Stimulated activated CD4-positive, alpha-beta T cell treated with anti-CD3 and anti-CD28 coated beads, Interleukin-1b, Interleukin-23, amount 100 ng/mL, for 4 hours (primary cell): ENCODE results near the gene CNKSR1.

ENCODE experiments used
- DNase-seq, 2 donors: peaks; one replicate each; pipeline ENCODE4 v3.0.0-alpha.2; 2020; ENCODE audit warnings: low read depth in 2 of 2

Gene CNKSR1

GRCh38 chr1:26160527-26161414 is 16.5 kb upstream of the CNKSR1 start:
- DNase-seq, result no peak

DNA sequence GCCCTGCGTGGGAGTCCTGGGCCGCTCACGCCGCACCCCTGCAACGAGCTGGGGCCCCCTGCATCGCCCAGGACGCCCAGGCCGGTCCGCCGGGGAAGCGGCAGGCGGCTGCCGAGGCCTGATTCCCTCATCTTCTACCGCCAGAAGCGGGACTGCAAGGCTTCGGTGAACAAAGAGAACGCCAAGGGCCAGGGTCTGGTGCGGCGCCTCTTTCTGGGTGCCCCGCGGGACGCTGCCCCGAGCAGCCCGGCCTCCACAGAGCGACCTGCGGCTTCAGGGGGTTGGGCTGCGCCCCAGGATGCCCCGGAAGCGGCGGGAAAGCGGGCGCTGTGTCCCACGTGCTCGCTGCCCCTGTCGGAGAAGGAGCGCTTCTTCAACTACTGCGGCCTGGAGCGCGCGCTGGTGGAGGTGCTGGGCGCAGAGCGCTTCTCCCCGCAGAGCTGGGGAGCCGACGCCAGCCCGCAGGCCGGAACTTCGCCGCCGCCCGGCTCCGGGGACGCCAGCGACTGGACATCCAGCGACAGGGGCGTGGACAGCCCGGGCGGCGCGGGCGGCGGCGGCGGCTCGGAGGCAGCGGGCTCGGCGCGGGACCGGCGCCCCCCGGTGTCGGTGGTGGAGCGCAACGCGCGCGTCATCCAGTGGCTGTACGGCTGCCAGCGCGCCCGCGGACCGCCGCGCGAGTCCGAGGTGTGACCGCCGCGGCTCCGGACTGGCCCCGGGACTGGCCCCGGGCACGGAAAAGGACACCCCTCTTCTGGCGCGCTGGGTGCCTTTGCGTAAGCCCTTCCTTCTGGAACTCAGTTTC is 15.7 kb upstream of the CNKSR1 start:
- peak in 1 of 2 donors; percentile 39 for DNase-seq

- DNase-seq, result no peak
Observed at GRCh38 chr1:26162220-26162709, 15.0 kb upstream of the CNKSR1 start.

DNA sequence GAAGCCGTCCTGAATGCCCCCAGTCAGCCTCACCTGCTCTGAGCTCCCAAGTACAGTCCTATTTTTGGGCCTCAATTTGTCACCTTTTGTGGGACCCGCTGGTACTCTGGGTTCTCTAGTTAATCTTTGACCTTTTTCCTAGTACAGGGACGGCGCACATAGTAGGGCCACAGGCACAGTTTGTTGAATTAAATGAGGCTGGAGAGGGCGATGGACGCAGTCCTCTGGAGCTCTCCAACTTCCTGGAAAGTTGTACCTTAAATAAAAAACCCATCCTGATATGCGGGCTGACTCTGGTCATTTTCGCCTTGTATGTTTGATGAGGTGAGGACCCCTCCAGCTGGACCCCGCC is 13.6 kb upstream of the CNKSR1 start:
- DNase-seq, result no peak

GRCh38 chr1:26164036-26164860 is 13.0 kb upstream of the CNKSR1 start:
- DNase-seq, result peak; percentile 32 to 61

- DNase-seq, result no peak
Observed at GRCh38 chr1:26164861-26165842, 12.1 kb upstream of the CNKSR1 start.

- no peak for DNase-seq
Observed at GRCh38 chr1:26166719-26167281, 10.5 kb upstream of the CNKSR1 start.

- no peak for DNase-seq
Observed at GRCh38 chr1:26168410-26169197, 8.7 kb upstream of the CNKSR1 start, which contains the start of gene C1orf232. TSS of gene C1orf232 (minus strand) at chr1:26168963. CDS start at chr1:26168499, 464 bp downstream.

- DNase-seq, result no peak
Observed at GRCh38 chr1:26169198-26169554, 8.1 kb upstream of the CNKSR1 start.

GRCh38 chr1:26169669-26170471 is 7.4 kb upstream of the CNKSR1 start, which contains the start of gene ZNF593:
TSS of gene ZNF593 (plus strand) at chr1:26169908. CDS start at chr1:26169984, 76 bp downstream.
- DNase-seq, result peak; percentile 81 to 86

DNA sequence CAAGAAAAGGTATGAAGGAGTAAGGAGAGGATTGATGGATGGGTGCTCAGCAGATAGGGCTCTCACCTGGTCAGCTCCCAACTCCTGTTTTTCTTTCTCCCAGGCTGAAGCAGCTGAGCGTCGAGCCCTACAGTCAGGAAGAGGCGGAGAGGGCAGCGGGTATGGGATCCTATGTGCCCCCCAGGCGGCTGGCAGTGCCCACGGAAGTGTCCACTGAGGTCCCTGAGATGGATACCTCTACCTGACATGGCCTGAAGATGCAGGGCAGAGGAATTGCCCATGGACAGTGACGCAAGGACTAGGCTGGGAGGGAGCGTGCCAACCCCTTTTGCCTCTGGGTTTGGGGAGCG is 6.8 kb upstream of the CNKSR1 start:
- DNase-seq, result no peak

- DNase-seq, result no peak
Observed at GRCh38 chr1:26171084-26172072, 5.9 kb upstream of the CNKSR1 start, which contains the start of gene ZNF593OS. TSS of gene ZNF593OS (minus strand) at chr1:26171832. CDS start at chr1:26171661, 171 bp downstream.

GRCh38 chr1:26175346-26175745 is 1.9 kb upstream of the CNKSR1 start:
- no peak for DNase-seq

GRCh38 chr1:26180010-26180506 is 2.8 kb downstream of the CNKSR1 start:
- no peak for DNase-seq

GRCh38 chr1:26181586-26182382 is 4.5 kb downstream of the CNKSR1 start:
- DNase-seq, result no peak

- DNase-seq, result no peak
Observed at GRCh38 chr1:26182383-26182696, 5.0 kb downstream of the CNKSR1 start.
